Lung (tissue), 12 donors: Measurements from ENCODE around the gene EYA4. TPM values are rescaled to one million over a fixed set of nuclear protein-coding genes. Genes with fewer than 3 reads are reported as not detected.

Source experiments
- ATAC-seq: fragments of 200-7000 bp; cut with Tn5 transposase; one replicate; pipeline ENCODE4 v1.9.1; 2020; ENCODE audit warnings: moderate number of reproducible peaks; ENCODE audit not compliant: insufficient read depth, low FRiP score
- DNase-seq, 3 donors: peaks; one replicate each; pipeline ENCODE4 v3.0.0-alpha.2; 2013 to 2017
- H3K27ac ChIP-seq, 2 donors: one replicate each; pipeline ENCODE4 v1.5.1; 2013; ENCODE audit warnings: mild to moderate bottlenecking in 2 of 2, moderate library complexity in 2 of 2, control low read depth in 1 of 2, inconsistent platforms in 1 of 2, low read depth in 1 of 2, low read length in 1 of 2
- H3K27me3 ChIP-seq, 3 donors: one replicate each; pipeline ENCODE4 v1.5.1; 2013; ENCODE audit warnings: low read length in 2 of 3; ENCODE audit not compliant: control insufficient read depth in 3 of 3, insufficient read depth in 3 of 3
- H3K36me3 ChIP-seq, 4 donors: one replicate each; pipeline ENCODE4 v1.5.1; 2013; ENCODE audit warnings: low read length in 4 of 4, mild to moderate bottlenecking in 1 of 4, moderate library complexity in 1 of 4; ENCODE audit not compliant: control insufficient read depth in 4 of 4, insufficient read depth in 4 of 4
- H3K4me1 ChIP-seq, 5 donors: one replicate each; pipeline ENCODE4 v1.5.1; 2013; ENCODE audit warnings: low read length in 5 of 5, mild to moderate bottlenecking in 2 of 5, moderate library complexity in 1 of 5; ENCODE audit not compliant: control insufficient read depth in 5 of 5, insufficient read depth in 5 of 5
- H3K4me3 ChIP-seq: one replicate; pipeline ENCODE4 v1.5.1; 2013; ENCODE audit warnings: mild to moderate bottlenecking, control low read depth, moderate library complexity
- H3K9ac ChIP-seq, 2 donors: one replicate each; pipeline ENCODE4 v1.5.1; 2013; ENCODE audit warnings: low read length in 2 of 2, control low read depth in 1 of 2; ENCODE audit not compliant: insufficient read depth in 1 of 2
- H3K9me3 ChIP-seq, 4 donors: one replicate each; pipeline ENCODE4 v1.5.1; 2013; ENCODE audit warnings: low read length in 3 of 4, mild to moderate bottlenecking in 1 of 4, moderate library complexity in 1 of 4; ENCODE audit not compliant: control insufficient read depth in 4 of 4, insufficient read depth in 3 of 4
- WGBS, 2 donors: extraction: QIAGEN DNeasy Blood & Tissue Kit; methylation state at CpG; one replicate each; pipeline ENCODE4 v1.1.7; 2013; 5-methylcytosine and 5-hydroxymethylcytosine counted together
- polyA plus RNA-seq, 2 donors: library from polyadenylated mRNA; stranded (reverse); fragments of 200-250 nt; gene quantifications; one replicate each; pipeline ENCODE4 v1.2.1, GENCODE V29; 2013
- total RNA-seq, 2 donors: library from RNA; depleted of rRNA in 1 of 2; stranded (reverse); fragments of >200 nt in 1 of 2; gene quantifications; one replicate each; pipeline ENCODE4 v1.2.1, GENCODE V29; 2014 to 2021
- TF ChIP-seq, protein P1 (sequence below): IDR thresholded peaks from 2 replicates; pipeline ENCODE4 v1.5.1; 2012; ENCODE audit warnings: mild to moderate bottlenecking; ENCODE audit errors: control extremely low read depth, extremely low read depth
- donor health status: control.
- donor health status: control.
- donor health status: Bipolar disorder and iron deficiency.
- donor health status: healthy.
- donor health status: DM: yes; HTN: yes; CAD: no.

Gene EYA4
- total and polyA plus RNA-seq, 4 donors, result 0.49 to 7.4 (median 2.2) TPM

DNA sequence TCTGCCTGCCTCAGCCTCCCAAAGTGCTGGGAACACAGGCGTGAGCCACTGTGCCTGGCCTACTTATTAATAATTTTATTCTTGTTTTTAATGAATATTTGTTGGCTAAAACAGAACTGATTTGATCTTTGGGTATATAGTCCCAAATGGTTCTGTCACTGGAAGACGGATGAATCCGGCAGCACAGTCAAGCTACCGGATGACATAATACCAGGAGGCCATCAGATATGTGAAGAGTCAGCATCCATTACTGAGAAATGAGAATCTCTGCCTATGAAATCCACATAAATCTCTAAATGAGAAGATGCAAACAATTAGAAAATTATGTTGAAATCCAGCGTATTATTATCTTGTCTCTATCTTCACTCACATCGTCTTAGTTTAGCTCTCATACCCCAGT is 263.0 kb downstream of the EYA4 start:
- no peak overlapping the region for H3K9ac ChIP-seq
- H3K36me3 ChIP-seq, result no peaks in the 10 kb centered on the region
- DNase-seq (no peak), ATAC-seq (no peak)
- no peaks in the 10 kb centered on the region for H3K27me3 ChIP-seq
- H3K27ac ChIP-seq, result no peak overlapping the region
- no peak overlapping the region for H3K4me3 ChIP-seq
- 92 to 93% methylated on average over 6 of the region's 6 CpGs for WGBS, 2 donors
- peaks cover 0 to 28% (median 7%) of the 10 kb centered on the region in 5 donors for H3K4me1 ChIP-seq
- TF ChIP-seq, protein P1, sequence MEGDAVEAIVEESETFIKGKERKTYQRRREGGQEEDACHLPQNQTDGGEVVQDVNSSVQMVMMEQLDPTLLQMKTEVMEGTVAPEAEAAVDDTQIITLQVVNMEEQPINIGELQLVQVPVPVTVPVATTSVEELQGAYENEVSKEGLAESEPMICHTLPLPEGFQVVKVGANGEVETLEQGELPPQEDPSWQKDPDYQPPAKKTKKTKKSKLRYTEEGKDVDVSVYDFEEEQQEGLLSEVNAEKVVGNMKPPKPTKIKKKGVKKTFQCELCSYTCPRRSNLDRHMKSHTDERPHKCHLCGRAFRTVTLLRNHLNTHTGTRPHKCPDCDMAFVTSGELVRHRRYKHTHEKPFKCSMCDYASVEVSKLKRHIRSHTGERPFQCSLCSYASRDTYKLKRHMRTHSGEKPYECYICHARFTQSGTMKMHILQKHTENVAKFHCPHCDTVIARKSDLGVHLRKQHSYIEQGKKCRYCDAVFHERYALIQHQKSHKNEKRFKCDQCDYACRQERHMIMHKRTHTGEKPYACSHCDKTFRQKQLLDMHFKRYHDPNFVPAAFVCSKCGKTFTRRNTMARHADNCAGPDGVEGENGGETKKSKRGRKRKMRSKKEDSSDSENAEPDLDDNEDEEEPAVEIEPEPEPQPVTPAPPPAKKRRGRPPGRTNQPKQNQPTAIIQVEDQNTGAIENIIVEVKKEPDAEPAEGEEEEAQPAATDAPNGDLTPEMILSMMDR, result no peak
- no peaks in the 10 kb centered on the region for H3K9me3 ChIP-seq

GRCh38 chr6:133504761-133505160 is 263.6 kb downstream of the EYA4 start:
- WGBS, 2 donors, result 71 to 76% methylated on average over 3 of the region's 3 CpGs
- H3K27ac ChIP-seq, result no peak overlapping the region
- no peaks in the 10 kb centered on the region for H3K36me3 ChIP-seq
- H3K4me1 ChIP-seq, result peaks cover 0 to 28% (median 7%) of the 10 kb centered on the region in 5 donors
- no peaks in the 10 kb centered on the region for H3K27me3 ChIP-seq
- no peak for ATAC-seq
- no peak overlapping the region for H3K9ac ChIP-seq
- peak; percentile 16 to 62 (median 56) for DNase-seq
- TF ChIP-seq, protein P1, result no peak
- no peaks in the 10 kb centered on the region for H3K9me3 ChIP-seq
- no peak overlapping the region for H3K4me3 ChIP-seq

GRCh38 chr6:133505681-133506080 is 264.5 kb downstream of the EYA4 start:
- no peak overlapping the region for H3K4me3 ChIP-seq
- H3K27me3 ChIP-seq, result no peaks in the 10 kb centered on the region
- no peaks in the 10 kb centered on the region for H3K36me3 ChIP-seq
- H3K27ac ChIP-seq, result no peak overlapping the region
- ATAC-seq (no peak), DNase-seq (no peak)
- TF ChIP-seq, protein P1, result no peak
- WGBS, 2 donors, result 70 to 80% methylated on average over 3 of the region's 3 CpGs
- no peak overlapping the region for H3K9ac ChIP-seq
- no peaks in the 10 kb centered on the region for H3K9me3 ChIP-seq
- H3K4me1 ChIP-seq, result peaks cover 0 to 28% (median 7%) of the 10 kb centered on the region in 5 donors

DNA sequence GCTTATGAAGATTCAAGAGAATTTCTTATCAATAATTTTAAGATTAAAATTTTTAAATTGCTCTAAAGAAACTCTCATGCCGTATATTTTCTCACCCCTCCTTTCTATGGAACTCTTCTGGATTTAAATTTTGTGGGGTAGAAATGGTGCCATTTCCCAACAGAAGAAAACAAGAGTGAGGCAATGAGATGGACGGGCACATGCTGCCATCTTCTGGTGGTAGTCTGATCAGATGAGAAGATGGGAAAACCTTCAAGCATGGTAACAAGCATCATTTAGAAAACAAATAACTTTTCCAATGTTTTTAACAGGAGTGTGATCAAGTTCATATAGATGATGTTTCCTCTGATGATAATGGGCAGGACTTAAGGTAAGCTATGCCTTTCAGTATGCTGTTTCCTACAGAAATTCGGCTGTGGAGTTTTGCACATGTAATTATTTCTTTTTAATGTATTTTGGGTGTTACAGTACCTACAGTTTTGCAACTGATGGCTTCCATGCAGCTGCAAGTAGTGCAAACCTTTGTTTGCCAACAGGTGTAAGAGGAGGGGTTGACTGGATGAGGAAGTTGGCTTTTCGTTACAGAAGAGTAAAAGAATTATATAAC is 271.4 kb downstream of the EYA4 start:
- H3K27me3 ChIP-seq, result no peaks in the 10 kb centered on the region
- H3K36me3 ChIP-seq, result peaks cover 0 to 2% (median 0%) of the 10 kb centered on the region in 4 donors
- ATAC-seq, result no peak
- TF ChIP-seq, protein P1, result peak; percentile 45
- H3K9me3 ChIP-seq, result no peaks in the 10 kb centered on the region
- 28 to 39% methylated on average over 4 of the region's 4 CpGs for WGBS, 2 donors
- H3K27ac ChIP-seq, result no peak overlapping the region
- H3K9ac ChIP-seq, result no peak overlapping the region
- peak; percentile 65 to 81 (median 79) for DNase-seq
- no peaks in the 10 kb centered on the region for H3K4me1 ChIP-seq
- H3K4me3 ChIP-seq, result no peak overlapping the region
